ENCODE results near the gene APBB1IP.

DNA sequence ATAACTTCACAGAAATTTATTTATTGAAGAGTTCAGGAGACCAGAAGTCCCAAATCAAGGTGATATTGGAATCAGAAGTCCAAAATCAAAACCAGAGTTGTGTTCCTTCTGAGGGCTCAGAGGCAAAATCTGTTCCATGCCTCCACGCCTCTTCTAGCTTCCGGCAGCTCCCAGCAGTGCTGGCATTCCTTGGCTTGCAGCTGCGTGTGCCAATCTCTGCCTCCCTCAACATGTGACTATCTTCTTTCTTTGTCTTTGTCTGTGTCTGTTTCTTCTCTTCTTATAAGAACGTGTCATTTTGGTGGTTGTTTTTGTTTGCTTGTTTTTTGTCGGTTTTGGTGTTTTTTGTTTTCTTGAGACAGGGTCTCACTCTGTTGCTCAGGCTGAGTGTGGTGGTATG lies 116.1 kb downstream of the APBB1IP start:
- TF ChIP-seq E2F1 (CRISPR knock-in tag; IDR thresholded peaks at IDR 0.05) (no peak), ESRRA (CRISPR knock-in tag; IDR thresholded peaks at IDR 0.05; ENCODE audit: borderline replicate concordance) (no peak)
- TF ChIP-seq, protein P1, sequence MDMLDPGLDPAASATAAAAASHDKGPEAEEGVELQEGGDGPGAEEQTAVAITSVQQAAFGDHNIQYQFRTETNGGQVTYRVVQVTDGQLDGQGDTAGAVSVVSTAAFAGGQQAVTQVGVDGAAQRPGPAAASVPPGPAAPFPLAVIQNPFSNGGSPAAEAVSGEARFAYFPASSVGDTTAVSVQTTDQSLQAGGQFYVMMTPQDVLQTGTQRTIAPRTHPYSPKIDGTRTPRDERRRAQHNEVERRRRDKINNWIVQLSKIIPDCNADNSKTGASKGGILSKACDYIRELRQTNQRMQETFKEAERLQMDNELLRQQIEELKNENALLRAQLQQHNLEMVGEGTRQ (CRISPR knock-in tag; IDR thresholded peaks at IDR 0.05): no peak
